K562 (cell line): ENCODE measurements around the gene PMVK. TPM values are rescaled to one million over a fixed set of nuclear protein-coding genes. Genes with fewer than 3 reads are reported as not detected.

Experiments used
- ATAC-seq: fragments of 200-7000 bp; cut with Tn5 transposase; 3 replicates; pipeline ENCODE4 v1.9.1; 2020; ENCODE audit warnings: moderate library complexity
- BruUV-seq: library from RNA; stranded (reverse); fragments of 400-500 nt; replicated peaks from 2 replicates; lab custom pipeline; 2021; lab: Mats Ljungman, UMichigan
- CTCF ChIA-PET: fragments of 300-600 bp; formaldehyde crosslinking; extraction: SDS; loops from one replicate; lab custom pipeline; 2021; ENCODE audit warnings: low intra/inter-chr PET ratio; lab: Yijun Ruan, JAX
- POLR2A ChIA-PET: fragments of 300-600, 350-650 bp; sonication (Branson Sonifier 250); formaldehyde crosslinking; extraction: SDS; loops from one replicate; lab custom pipeline; 2021; ENCODE audit warnings: antibody characterized with exemption, inconsistent platforms; lab: Yijun Ruan, JAX
- DNase-seq, 4 experiments: peaks; one replicate each; pipeline versions ENCODE4 v3.0.0 to v3.0.0-alpha.2; 2011 to 2018; ENCODE audit warnings: low spot score in 3 of 4, mixed read lengths in 3 of 4; ENCODE audit errors: extremely low read depth in 1 of 4
- FAIRE-seq: peaks from 2 replicates; lab custom pipeline; 2011; peaks lifted over from hg19 to GRCh38; lab: Jason Lieb, UNC
- H2AFZ ChIP-seq: 2 replicates; pipeline ENCODE4 v1.6.0; 2011; ENCODE audit warnings: low read depth, low read length, control low read depth, inconsistent platforms
- H3K27ac ChIP-seq: fragments of 200-600 bp; 3 replicates; pipeline ENCODE4 v1.8.0; 2011; ENCODE audit warnings: low read depth, mild to moderate bottlenecking, control low read depth, inconsistent platforms, low read length, moderate library complexity, mixed read lengths; ENCODE audit errors: extremely low read depth
- H3K27me3 ChIP-seq, 2 experiments: fragments of 300-600 bp in 1 of 2; 2 replicates in 1 of 2; 3 replicates in 1 of 2; pipeline versions ENCODE4 v1.6.0 to v1.8.0; 2011; ENCODE audit warnings: inconsistent platforms in 2 of 2, low read length in 2 of 2, mild to moderate bottlenecking in 1 of 2, mixed read lengths in 1 of 2, moderate library complexity in 1 of 2; ENCODE audit not compliant: control insufficient read depth in 2 of 2, insufficient read depth in 2 of 2
- H3K36me3 ChIP-seq: fragments of 300-600 bp; 3 replicates; pipeline ENCODE4 v1.8.0; 2011; ENCODE audit warnings: mild to moderate bottlenecking, low read length, inconsistent platforms; ENCODE audit not compliant: control insufficient read depth, insufficient read depth
- H3K4me1 ChIP-seq, 2 experiments: fragments of 200-600 bp in 1 of 2; replicated peaks in 1 of 2; 2 replicates in 1 of 2; 3 replicates in 1 of 2; pipeline versions ENCODE4 v1.5.1 to v1.8.0; 2011; ENCODE audit warnings: inconsistent platforms in 2 of 2, low read length in 2 of 2, mild to moderate bottlenecking in 1 of 2, mixed read lengths in 1 of 2, moderate library complexity in 1 of 2; ENCODE audit not compliant: control insufficient read depth in 2 of 2, insufficient read depth in 2 of 2
- H3K4me2 ChIP-seq: 2 replicates; pipeline ENCODE4 v1.6.1; 2011; ENCODE audit warnings: low read length, control low read depth, inconsistent platforms, mixed read lengths; ENCODE audit not compliant: insufficient read depth
- H3K4me3 ChIP-seq: fragments of 200-600 bp; sonication (generic), shearing (Covaris generic); 2 replicates; pipeline ENCODE4 v1.5.1; 2016; ENCODE audit warnings: control low read depth, inconsistent platforms
- H3K79me2 ChIP-seq: fragments of 200-600 bp; 3 replicates; pipeline ENCODE4 v1.8.0; 2011; ENCODE audit warnings: low read length, inconsistent platforms; ENCODE audit not compliant: control insufficient read depth, insufficient read depth
- H3K9ac ChIP-seq, 2 experiments: 2 replicates each; pipeline versions ENCODE4 v1.6.0 to v1.6.1; 2011; ENCODE audit warnings: low read depth in 2 of 2, low read length in 2 of 2, control low read depth in 1 of 2, inconsistent platforms in 1 of 2, mild to moderate bottlenecking in 1 of 2, mixed read lengths in 1 of 2; ENCODE audit not compliant: insufficient read depth in 1 of 2
- H3K9me1 ChIP-seq: one replicate; pipeline ENCODE4 v1.6.0; 2011; ENCODE audit warnings: inconsistent platforms, mild to moderate bottlenecking, low read length, moderate library complexity; ENCODE audit not compliant: control insufficient read depth, insufficient read depth
- H3K9me3 ChIP-seq: replicated peaks from 2 replicates; pipeline ENCODE4 v1.5.1; 2011; ENCODE audit warnings: low read depth, low read length, inconsistent platforms; ENCODE audit not compliant: control insufficient read depth, insufficient read depth
- H4K20me1 ChIP-seq: replicated peaks from 2 replicates; pipeline ENCODE4 v1.6.1; 2011; ENCODE audit warnings: low read length, inconsistent platforms, mixed read lengths; ENCODE audit not compliant: control insufficient read depth, insufficient read depth
- POLR2G ChIP-seq: fragments of 200-400 bp; formaldehyde crosslinking; IDR thresholded peaks from 2 replicates; pipeline ENCODE4 v1.6.1; 2017; ENCODE audit warnings: low read depth, mild to moderate bottlenecking, antibody characterized with exemption, low read length, moderate library complexity
- WGBS: fragments of 100-300 bp; shearing (Covaris generic); methylation state at CpG from one replicate; pipeline ENCODE4 v1.1.6; 2016; ENCODE audit warnings: low coverage, mixed read lengths; ENCODE audit not compliant: insufficient coverage; ENCODE audit errors: missing lambda C conversion rate; 5-methylcytosine and 5-hydroxymethylcytosine counted together
- in situ Hi-C: fragments of 300-500 bp; cut with MboI; formaldehyde crosslinking; loops from 4 replicates; pipeline ENCODE4 v1.15.0; 2018; ENCODE audit warnings: inconsistent platforms, mixed read lengths
- intact Hi-C: fragments of 100-400 bp; cut with micrococcal nuclease; formaldehyde crosslinking; loops from 2 replicates; pipeline ENCODE4 v1.14.2; 2022
- polyA plus RNA-seq, 8 experiments: library from polyadenylated mRNA; depleted of rRNA in 4 of 8; stranded (reverse) in 5 of 8; unstranded in 3 of 8; fragments of >200 nt; fragmentation: Nextera tagmentation in 2 of 8; fragmentation: Illumina TruSeq in 1 of 8; extraction: Ambion mirVana in 2 of 8; extraction: Trizol in 1 of 8; gene quantifications; 2 replicates each; pipeline versions ENCODE4 v1.2.1 to v1.2.3, GENCODE V29; 2011 to 2014; ENCODE audit warnings: inconsistent platforms in 1 of 8, missing spikeins in 1 of 8
- total RNA-seq, 7 experiments: library from RNA; depleted of rRNA in 6 of 7; stranded (reverse); fragments of >200 nt in 6 of 7; fragmentation: Illumina TruSeq in 2 of 7; extraction: Trizol in 2 of 7; gene quantifications; 2 replicates each; pipeline versions ENCODE4 v1.2.1 to v1.2.3, GENCODE V29; 2011 to 2021; ENCODE audit warnings: low replicate concordance in 1 of 7
- TF ChIP-seq, protein P1 (sequence below): fragments of 200-600 bp; sonication (generic); IDR thresholded peaks from one replicate; pipeline ENCODE4 v1.6.1; 2012; ENCODE audit warnings: mild to moderate bottlenecking, low read depth, low read length, inconsistent platforms

The PMVK gene
- total and polyA plus RNA-seq, 9 of the 15 experiments (the other 6 are each of a cell fraction or from before 2014, with no cell fraction given): 1.1 to 15.3 (median 6.3) TPM

DNA sequence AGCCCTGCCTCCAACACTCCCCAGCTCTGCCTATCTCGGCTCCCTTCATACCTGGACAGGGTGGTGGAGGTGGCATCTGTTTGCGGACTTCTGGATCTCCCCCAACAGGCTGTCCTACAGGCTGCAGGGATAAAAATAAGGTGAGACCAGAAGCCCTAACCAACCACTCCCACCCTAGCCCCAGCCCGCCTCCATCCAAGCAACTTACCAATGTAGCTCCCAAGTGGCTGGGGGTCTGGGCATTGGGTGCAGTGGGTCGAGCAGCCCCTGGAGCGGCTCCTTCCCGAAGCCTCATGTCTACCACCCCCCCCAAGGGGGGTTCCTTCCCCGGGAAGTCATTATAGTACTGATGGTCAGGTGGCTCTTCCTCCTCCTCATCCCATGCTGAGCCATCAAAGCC lies 29.6 kb upstream of the PMVK start:
- DNase-seq (no peak), ATAC-seq (no peak), FAIRE-seq (no peak)
- H3K9me3 ChIP-seq: no peaks in the 10 kb centered on the region
- H3K9ac ChIP-seq: no peak overlapping the region
- ChIA-PET POLR2A (interaction anchor here (0.7 to 7.0 kb wide), 5 partner anchors 8 to 33 kb away, joined by 3 to 80 read pairs (median 5); partner anchors contain the start of genes CKS1B, FLAD1 and SHC1), CTCF (no interaction called here)
- H3K9me1 ChIP-seq: no peaks in the 10 kb centered on the region
- intact Hi-C loops (no loop called here), in situ Hi-C loops (no loop called here)
- no peak overlapping the region for H3K4me2 ChIP-seq
- no peaks in the 10 kb centered on the region for H4K20me1 ChIP-seq
- H3K79me2 ChIP-seq: peaks cover 37% of the 10 kb centered on the region
- peaks cover 71% of the 10 kb centered on the region for H3K36me3 ChIP-seq
- no peak overlapping the region for H3K4me3 ChIP-seq
- TF ChIP-seq POLR2G: 0 out of 2 replicates have a peak, but pooled peaks have one; percentile 6
- TF ChIP-seq, protein P1, sequence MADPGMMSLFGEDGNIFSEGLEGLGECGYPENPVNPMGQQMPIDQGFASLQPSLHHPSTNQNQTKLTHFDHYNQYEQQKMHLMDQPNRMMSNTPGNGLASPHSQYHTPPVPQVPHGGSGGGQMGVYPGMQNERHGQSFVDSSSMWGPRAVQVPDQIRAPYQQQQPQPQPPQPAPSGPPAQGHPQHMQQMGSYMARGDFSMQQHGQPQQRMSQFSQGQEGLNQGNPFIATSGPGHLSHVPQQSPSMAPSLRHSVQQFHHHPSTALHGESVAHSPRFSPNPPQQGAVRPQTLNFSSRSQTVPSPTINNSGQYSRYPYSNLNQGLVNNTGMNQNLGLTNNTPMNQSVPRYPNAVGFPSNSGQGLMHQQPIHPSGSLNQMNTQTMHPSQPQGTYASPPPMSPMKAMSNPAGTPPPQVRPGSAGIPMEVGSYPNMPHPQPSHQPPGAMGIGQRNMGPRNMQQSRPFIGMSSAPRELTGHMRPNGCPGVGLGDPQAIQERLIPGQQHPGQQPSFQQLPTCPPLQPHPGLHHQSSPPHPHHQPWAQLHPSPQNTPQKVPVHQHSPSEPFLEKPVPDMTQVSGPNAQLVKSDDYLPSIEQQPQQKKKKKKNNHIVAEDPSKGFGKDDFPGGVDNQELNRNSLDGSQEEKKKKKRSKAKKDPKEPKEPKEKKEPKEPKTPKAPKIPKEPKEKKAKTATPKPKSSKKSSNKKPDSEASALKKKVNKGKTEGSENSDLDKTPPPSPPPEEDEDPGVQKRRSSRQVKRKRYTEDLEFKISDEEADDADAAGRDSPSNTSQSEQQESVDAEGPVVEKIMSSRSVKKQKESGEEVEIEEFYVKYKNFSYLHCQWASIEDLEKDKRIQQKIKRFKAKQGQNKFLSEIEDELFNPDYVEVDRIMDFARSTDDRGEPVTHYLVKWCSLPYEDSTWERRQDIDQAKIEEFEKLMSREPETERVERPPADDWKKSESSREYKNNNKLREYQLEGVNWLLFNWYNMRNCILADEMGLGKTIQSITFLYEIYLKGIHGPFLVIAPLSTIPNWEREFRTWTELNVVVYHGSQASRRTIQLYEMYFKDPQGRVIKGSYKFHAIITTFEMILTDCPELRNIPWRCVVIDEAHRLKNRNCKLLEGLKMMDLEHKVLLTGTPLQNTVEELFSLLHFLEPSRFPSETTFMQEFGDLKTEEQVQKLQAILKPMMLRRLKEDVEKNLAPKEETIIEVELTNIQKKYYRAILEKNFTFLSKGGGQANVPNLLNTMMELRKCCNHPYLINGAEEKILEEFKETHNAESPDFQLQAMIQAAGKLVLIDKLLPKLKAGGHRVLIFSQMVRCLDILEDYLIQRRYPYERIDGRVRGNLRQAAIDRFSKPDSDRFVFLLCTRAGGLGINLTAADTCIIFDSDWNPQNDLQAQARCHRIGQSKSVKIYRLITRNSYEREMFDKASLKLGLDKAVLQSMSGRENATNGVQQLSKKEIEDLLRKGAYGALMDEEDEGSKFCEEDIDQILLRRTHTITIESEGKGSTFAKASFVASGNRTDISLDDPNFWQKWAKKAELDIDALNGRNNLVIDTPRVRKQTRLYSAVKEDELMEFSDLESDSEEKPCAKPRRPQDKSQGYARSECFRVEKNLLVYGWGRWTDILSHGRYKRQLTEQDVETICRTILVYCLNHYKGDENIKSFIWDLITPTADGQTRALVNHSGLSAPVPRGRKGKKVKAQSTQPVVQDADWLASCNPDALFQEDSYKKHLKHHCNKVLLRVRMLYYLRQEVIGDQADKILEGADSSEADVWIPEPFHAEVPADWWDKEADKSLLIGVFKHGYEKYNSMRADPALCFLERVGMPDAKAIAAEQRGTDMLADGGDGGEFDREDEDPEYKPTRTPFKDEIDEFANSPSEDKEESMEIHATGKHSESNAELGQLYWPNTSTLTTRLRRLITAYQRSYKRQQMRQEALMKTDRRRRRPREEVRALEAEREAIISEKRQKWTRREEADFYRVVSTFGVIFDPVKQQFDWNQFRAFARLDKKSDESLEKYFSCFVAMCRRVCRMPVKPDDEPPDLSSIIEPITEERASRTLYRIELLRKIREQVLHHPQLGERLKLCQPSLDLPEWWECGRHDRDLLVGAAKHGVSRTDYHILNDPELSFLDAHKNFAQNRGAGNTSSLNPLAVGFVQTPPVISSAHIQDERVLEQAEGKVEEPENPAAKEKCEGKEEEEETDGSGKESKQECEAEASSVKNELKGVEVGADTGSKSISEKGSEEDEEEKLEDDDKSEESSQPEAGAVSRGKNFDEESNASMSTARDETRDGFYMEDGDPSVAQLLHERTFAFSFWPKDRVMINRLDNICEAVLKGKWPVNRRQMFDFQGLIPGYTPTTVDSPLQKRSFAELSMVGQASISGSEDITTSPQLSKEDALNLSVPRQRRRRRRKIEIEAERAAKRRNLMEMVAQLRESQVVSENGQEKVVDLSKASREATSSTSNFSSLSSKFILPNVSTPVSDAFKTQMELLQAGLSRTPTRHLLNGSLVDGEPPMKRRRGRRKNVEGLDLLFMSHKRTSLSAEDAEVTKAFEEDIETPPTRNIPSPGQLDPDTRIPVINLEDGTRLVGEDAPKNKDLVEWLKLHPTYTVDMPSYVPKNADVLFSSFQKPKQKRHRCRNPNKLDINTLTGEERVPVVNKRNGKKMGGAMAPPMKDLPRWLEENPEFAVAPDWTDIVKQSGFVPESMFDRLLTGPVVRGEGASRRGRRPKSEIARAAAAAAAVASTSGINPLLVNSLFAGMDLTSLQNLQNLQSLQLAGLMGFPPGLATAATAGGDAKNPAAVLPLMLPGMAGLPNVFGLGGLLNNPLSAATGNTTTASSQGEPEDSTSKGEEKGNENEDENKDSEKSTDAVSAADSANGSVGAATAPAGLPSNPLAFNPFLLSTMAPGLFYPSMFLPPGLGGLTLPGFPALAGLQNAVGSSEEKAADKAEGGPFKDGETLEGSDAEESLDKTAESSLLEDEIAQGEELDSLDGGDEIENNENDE: no peak
- no TSS peak for BruUV-seq
- peaks cover 35 to 55% of the 10 kb centered on the region in 2 experiments for H3K4me1 ChIP-seq
- H2AFZ ChIP-seq: no peak overlapping the region
- 89% methylated on average over 5 of the region's 7 CpGs for WGBS
- H3K27ac ChIP-seq: no peak overlapping the region
- no peaks in the 10 kb centered on the region for H3K27me3 ChIP-seq
